ENCODE measurements around the gene BANF1. TPM values are rescaled to one million over a fixed set of nuclear protein-coding genes. Genes with fewer than 3 reads are reported as not detected.

The BANF1 gene
- polyA plus RNA-seq, 2 donors, result 142 to 246 TPM

DNA sequence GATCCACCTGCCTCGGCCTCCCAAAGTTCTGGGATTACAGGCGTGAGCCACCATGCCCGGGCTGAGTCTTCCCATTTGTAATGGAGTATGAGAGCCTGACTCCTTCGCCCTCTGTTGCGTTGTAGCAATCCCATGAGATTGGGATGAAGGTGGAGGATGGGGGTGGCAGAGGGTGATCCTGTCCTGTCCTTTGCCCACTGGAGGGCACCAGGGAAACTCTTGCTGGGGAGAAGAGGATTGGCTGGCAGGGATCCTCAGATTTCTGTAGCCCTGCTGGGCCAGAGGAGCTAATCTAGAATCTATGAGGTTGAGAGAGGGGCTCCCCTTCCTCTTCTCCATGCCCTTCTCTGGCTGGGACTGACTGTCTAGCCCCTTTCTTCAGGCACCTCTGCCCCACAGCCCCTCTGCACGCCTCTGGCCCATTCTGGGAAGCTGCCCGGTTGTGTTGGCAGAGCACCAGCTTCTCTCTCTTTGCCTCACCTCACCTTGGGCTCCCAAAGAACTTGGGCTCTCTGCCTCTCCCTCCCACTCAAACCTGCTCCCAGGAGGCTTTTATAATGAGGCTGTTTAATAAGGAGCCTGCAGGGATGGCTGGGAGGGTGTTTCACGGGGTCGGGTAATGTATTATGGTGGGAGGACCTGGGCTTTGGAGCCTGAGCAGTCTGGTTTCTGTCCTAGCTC lies 33.5 kb downstream of the BANF1 start:
- no peaks in the 10 kb centered on the region for H3K4me1 ChIP-seq (ENCODE audit: control insufficient read depth in 2 of 2, insufficient read depth in 2 of 2, low read length in 1 of 2)
- no peak overlapping the region for H3K4me3 ChIP-seq (ENCODE audit: low read depth in 1 of 2, low read length in 2 of 2)
- H3K9me3 ChIP-seq (ENCODE audit: control insufficient read depth in 2 of 2, insufficient read depth in 1 of 2, low read depth in 1 of 2, low read length in 1 of 2), result no peaks in the 10 kb centered on the region
- H3K27me3 ChIP-seq (ENCODE audit: control insufficient read depth in 1 of 2, insufficient read depth in 2 of 2, low read length in 2 of 2), result no peaks in the 10 kb centered on the region
- 68% methylated on average over 9 of the region's 9 CpGs for WGBS, 2 donors
- no peak overlapping the region for H3K27ac ChIP-seq (ENCODE audit: low read depth in 2 of 2, low read length in 1 of 2)
- no peaks in the 10 kb centered on the region for H3K36me3 ChIP-seq (ENCODE audit: control insufficient read depth in 2 of 2, insufficient read depth in 2 of 2, low read length in 1 of 2)

DNA sequence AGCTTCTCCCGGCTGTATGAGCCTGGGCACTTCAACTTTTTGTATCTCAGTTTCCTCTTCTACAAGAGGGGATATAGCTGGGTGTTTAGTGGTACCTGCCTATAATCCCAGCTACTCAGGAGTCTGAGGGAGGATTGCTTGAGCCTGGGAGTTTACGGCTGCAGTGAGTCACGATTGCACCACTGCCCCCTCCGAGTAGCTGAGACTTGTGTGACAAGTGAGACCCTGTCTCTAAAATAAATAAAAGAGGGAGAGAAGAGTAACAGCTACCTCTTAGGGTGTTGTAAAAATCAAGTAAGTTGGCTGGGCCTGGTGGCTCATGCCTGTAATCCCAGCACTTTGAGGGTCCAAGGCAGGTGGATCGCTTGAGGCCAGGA lies 34.0 kb downstream of the BANF1 start:
- Histone ChIP-seq H3K9me3 (ENCODE audit: control insufficient read depth in 2 of 2, insufficient read depth in 1 of 2, low read depth in 1 of 2, low read length in 1 of 2) (no peaks in the 10 kb centered on the region), H3K4me3 (ENCODE audit: low read depth in 1 of 2, low read length in 2 of 2) (no peak overlapping the region), H3K36me3 (ENCODE audit: control insufficient read depth in 2 of 2, insufficient read depth in 2 of 2, low read length in 1 of 2) (no peaks in the 10 kb centered on the region), H3K4me1 (ENCODE audit: control insufficient read depth in 2 of 2, insufficient read depth in 2 of 2, low read length in 1 of 2) (no peaks in the 10 kb centered on the region), H3K27ac (ENCODE audit: low read depth in 2 of 2, low read length in 1 of 2) (no peak overlapping the region), H3K27me3 (ENCODE audit: control insufficient read depth in 1 of 2, insufficient read depth in 2 of 2, low read length in 2 of 2) (no peaks in the 10 kb centered on the region)
- 80 to 81% methylated on average over 5 of the region's 5 CpGs for WGBS, 2 donors

DNA sequence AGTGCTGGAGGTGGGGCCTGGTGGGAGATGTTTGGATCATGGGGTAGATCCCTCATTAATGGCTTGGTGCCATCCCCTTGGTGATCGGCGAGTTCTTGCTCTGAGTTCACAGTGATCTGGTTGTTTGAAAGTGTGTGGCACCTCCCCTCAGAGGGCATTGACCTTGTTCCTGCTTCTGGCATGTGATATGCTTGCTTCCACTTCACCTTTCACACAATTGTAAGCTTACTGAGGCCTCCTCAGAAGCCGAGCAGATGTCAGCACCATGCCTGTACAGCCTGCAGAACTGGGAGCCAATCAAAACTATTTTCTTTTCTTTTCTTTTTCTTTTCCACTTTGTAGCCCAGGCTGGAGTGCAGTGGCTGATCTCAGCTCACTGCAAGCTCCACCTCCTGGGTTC lies 35.0 kb downstream of the BANF1 start:
- H3K9me3 ChIP-seq (ENCODE audit: control insufficient read depth in 2 of 2, insufficient read depth in 1 of 2, low read depth in 1 of 2, low read length in 1 of 2), result no peaks in the 10 kb centered on the region
- H3K36me3 ChIP-seq (ENCODE audit: control insufficient read depth in 2 of 2, insufficient read depth in 2 of 2, low read length in 1 of 2), result no peaks in the 10 kb centered on the region
- no peak overlapping the region for H3K4me3 ChIP-seq (ENCODE audit: low read depth in 1 of 2, low read length in 2 of 2)
- no peaks in the 10 kb centered on the region for H3K4me1 ChIP-seq (ENCODE audit: control insufficient read depth in 2 of 2, insufficient read depth in 2 of 2, low read length in 1 of 2)
- no peak overlapping the region for H3K27ac ChIP-seq (ENCODE audit: low read depth in 2 of 2, low read length in 1 of 2)
- no peaks in the 10 kb centered on the region for H3K27me3 ChIP-seq (ENCODE audit: control insufficient read depth in 1 of 2, insufficient read depth in 2 of 2, low read length in 2 of 2)
- 86 to 91% methylated on average over 3 of the region's 3 CpGs for WGBS, 2 donors

DNA sequence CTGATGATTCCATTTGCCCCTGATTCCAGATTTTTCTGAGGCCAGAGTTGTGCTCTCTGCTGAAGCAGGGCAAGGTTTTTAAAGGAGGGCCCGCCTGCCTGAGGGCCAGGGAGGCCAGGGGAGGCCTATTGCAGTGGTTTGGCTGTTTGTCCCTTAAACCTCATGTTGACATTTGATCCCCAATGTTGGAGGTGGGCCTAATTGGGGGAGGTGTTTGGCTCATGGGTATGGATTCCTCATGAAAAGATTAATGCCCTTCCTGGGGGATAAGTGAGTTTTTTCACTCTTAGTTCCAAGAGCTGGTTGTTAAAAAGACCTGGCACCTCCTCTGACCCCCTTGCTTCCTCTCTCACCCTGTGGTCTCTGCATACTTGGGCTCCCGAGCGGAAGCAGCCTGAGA lies 37.5 kb downstream of the BANF1 start:
- Histone ChIP-seq H3K9me3 (ENCODE audit: control insufficient read depth in 2 of 2, insufficient read depth in 1 of 2, low read depth in 1 of 2, low read length in 1 of 2) (no peaks in the 10 kb centered on the region), H3K27me3 (ENCODE audit: control insufficient read depth in 1 of 2, insufficient read depth in 2 of 2, low read length in 2 of 2) (no peaks in the 10 kb centered on the region), H3K4me1 (ENCODE audit: control insufficient read depth in 2 of 2, insufficient read depth in 2 of 2, low read length in 1 of 2) (no peaks in the 10 kb centered on the region), H3K27ac (ENCODE audit: low read depth in 2 of 2, low read length in 1 of 2) (no peak overlapping the region), H3K4me3 (ENCODE audit: low read depth in 1 of 2, low read length in 2 of 2) (no peak overlapping the region), H3K36me3 (ENCODE audit: control insufficient read depth in 2 of 2, insufficient read depth in 2 of 2, low read length in 1 of 2) (no peaks in the 10 kb centered on the region)
- WGBS, 2 donors, result 82 to 85% methylated on average over 3 of the region's 3 CpGs

DNA sequence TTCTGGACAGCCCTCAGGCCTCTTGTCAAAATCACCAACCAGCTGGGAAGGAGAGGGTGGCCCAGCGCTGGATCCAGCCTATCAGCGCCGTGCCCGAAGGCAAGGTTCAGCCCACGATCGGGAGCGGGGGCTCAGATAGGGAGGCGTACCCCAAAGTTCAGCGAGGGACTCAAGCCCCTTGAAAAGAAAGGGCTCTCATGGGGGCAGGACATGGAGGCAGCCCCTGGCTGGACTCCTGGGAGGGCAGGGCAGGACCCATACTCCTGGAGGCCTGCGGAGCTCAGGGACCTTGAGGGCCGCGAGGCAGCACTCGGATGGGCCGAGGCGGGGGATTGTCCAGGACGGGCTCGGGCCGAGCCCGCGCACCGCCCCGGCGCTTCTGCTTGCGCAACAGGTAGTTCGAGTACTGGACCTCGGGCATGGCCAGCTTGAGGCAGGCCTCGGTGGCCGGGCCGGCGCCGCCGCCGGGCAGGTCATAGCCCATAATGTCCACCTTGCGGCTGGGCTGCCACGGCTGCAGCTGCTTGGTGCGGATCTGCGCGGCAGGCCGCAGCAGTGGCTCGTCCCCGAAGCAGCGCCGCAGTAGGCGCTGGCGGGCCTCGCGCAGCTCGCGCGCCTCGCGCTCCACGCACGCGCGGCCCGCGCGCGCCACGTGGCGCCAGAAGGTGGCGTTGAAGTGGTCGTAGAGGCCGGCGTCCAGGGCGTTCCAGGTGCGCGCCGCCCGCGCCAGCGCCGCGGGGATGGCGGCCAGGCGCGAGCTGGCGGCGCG lies 40.1 kb downstream of the BANF1 start:
- 95 to 96% methylated on average over 77 to 81 of the region's 81 CpGs for WGBS, 2 donors
- Histone ChIP-seq H3K27ac (ENCODE audit: low read depth in 2 of 2, low read length in 1 of 2) (no peak overlapping the region), H3K36me3 (ENCODE audit: control insufficient read depth in 2 of 2, insufficient read depth in 2 of 2, low read length in 1 of 2) (no peaks in the 10 kb centered on the region), H3K4me1 (ENCODE audit: control insufficient read depth in 2 of 2, insufficient read depth in 2 of 2, low read length in 1 of 2) (peaks cover 0 to 3% of the 10 kb centered on the region in 2 donors), H3K9me3 (ENCODE audit: control insufficient read depth in 2 of 2, insufficient read depth in 1 of 2, low read depth in 1 of 2, low read length in 1 of 2) (no peaks in the 10 kb centered on the region), H3K27me3 (ENCODE audit: control insufficient read depth in 1 of 2, insufficient read depth in 2 of 2, low read length in 2 of 2) (no peaks in the 10 kb centered on the region), H3K4me3 (ENCODE audit: low read depth in 1 of 2, low read length in 2 of 2) (no peak overlapping the region)

DNA sequence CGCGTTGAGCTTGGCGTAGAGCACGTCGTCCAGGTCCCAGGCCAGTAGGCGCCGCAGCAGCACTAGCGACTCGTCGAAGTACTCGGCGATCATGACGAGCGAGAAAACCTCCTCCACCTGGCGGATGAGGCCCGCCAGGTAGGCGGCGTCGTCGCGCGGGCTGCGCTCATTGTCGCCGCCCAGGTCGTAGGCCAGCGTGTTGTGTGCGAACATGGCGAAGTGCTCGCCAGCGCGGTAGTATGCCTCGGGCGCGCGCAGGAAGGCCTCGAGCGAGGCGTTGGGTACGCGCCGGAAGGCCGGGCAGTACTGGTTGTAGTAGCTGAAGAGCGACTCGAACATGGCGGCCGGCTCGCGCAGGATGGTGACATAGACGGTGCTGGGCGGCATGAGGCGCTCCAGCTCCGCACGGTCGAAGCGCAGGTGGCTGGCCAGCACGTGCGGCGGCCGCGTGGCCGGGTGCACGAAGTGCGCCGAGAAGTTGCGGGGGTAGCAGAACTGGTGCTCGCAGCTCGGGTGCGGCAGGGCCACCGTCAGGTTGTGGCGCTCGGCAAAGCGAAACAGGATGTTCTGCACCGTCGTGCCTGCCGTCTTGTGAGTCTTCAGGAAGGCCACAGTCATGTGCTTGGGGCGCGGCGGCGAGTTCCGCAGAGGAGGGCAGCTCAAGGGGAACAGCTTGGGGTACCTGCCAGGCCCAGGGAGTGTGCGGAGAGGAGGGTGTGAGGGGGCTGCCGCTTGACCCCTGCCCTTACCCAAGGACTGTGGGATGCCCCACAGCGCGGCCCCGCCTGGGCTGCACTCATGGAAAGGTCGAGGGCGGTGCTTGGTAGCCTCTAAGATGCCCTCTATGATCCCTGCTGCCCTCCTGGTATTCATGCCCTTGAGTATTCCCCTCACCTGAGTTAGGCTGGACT lies 40.9 kb downstream of the BANF1 start:
- Histone ChIP-seq H3K27ac (ENCODE audit: low read depth in 2 of 2, low read length in 1 of 2) (no peak overlapping the region), H3K27me3 (ENCODE audit: control insufficient read depth in 1 of 2, insufficient read depth in 2 of 2, low read length in 2 of 2) (no peaks in the 10 kb centered on the region)
- 96 to 97% methylated on average over 86 to 88 of the region's 88 CpGs for WGBS, 2 donors

DNA sequence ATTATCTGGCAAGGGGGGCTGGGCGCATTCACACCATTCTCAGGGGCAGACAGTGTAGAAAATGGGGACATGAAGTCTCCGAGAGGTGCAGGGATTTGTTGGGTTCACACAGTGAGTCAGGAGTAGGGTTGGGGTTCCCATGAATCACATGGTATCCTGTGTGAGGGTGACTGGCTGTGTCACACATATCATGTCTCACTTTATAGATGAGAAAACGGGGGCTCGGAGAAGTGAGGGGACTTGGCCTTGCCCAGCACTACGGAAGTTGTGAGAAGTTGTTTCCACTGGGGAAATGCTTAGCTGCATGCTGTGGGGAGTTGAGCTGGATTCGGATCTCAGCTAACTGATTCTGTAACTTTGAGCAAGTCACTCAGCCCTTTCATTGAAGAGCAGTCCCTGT lies 42.5 kb downstream of the BANF1 start:
- 46 to 57% methylated on average over 6 of the region's 6 CpGs for WGBS, 2 donors
- Histone ChIP-seq H3K4me1 (ENCODE audit: control insufficient read depth in 2 of 2, insufficient read depth in 2 of 2, low read length in 1 of 2) (peaks cover 0 to 3% of the 10 kb centered on the region in 2 donors), H3K4me3 (ENCODE audit: low read depth in 1 of 2, low read length in 2 of 2) (no peak overlapping the region), H3K36me3 (ENCODE audit: control insufficient read depth in 2 of 2, insufficient read depth in 2 of 2, low read length in 1 of 2) (no peaks in the 10 kb centered on the region), H3K27me3 (ENCODE audit: control insufficient read depth in 1 of 2, insufficient read depth in 2 of 2, low read length in 2 of 2) (no peaks in the 10 kb centered on the region), H3K27ac (ENCODE audit: low read depth in 2 of 2, low read length in 1 of 2) (no peak overlapping the region), H3K9me3 (ENCODE audit: control insufficient read depth in 2 of 2, insufficient read depth in 1 of 2, low read depth in 1 of 2, low read length in 1 of 2) (no peaks in the 10 kb centered on the region)

More for the DNA sequence above, 40.9 kb downstream of the BANF1 start:
- Histone ChIP-seq H3K4me1 (ENCODE audit: control insufficient read depth in 2 of 2, insufficient read depth in 2 of 2, low read length in 1 of 2) (peaks cover 0 to 3% of the 10 kb centered on the region in 2 donors), H3K4me3 (ENCODE audit: low read depth in 1 of 2, low read length in 2 of 2) (no peak overlapping the region), H3K36me3 (ENCODE audit: control insufficient read depth in 2 of 2, insufficient read depth in 2 of 2, low read length in 1 of 2) (no peaks in the 10 kb centered on the region), H3K9me3 (ENCODE audit: control insufficient read depth in 2 of 2, insufficient read depth in 1 of 2, low read depth in 1 of 2, low read length in 1 of 2) (no peaks in the 10 kb centered on the region)

DNA sequence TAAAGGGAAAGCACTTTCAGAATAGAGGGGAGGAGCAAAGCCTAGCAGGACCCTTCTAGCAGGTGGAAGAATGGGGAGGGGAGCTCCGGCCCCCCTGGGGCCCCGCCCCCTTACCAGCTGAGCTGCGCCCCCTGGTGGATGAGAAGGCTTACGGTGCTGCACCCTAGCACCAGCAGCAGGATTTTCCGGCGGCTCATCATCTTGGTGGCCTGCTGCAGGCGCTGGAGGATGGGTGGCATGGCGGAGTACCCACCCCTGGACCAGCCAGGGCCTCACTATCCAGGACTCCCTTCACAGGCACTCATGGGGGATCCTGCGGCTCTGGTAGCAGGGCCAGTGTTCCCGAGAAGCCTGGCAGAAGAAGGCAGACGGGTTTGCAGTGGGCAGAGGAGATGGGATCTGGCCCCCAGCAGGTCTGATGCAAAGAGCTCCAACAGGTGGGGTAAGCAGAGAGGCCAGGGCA lies 42.9 kb downstream of the BANF1 start:
- H3K27ac ChIP-seq (ENCODE audit: low read depth in 2 of 2, low read length in 1 of 2), result no peak overlapping the region
- 14% methylated on average over 11 of the region's 11 CpGs for WGBS, 2 donors
- H3K4me1 ChIP-seq (ENCODE audit: control insufficient read depth in 2 of 2, insufficient read depth in 2 of 2, low read length in 1 of 2), result peaks cover 0 to 3% of the 10 kb centered on the region in 2 donors

DNA sequence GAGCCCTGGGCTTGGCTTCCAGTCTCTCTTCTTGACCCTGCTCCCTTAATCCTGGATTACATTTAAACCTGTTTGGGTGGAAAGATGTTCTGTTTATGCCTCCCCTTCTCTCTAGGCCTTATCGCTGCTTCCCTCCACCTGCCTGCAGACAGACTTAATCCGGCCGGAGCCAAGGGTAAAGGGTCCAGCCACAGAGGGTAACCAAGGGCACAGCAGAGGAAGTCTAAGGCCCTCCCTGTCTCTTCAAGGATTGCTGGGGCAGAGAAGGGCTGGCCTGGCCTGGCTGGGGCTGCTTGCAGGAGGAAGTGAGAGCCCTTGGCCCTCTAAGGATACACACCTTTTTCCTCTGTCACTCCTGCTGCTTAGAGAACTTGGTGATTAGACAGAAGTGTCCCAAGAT lies 44.6 kb downstream of the BANF1 start:
- no peaks in the 10 kb centered on the region for H3K36me3 ChIP-seq (ENCODE audit: control insufficient read depth in 2 of 2, insufficient read depth in 2 of 2, low read length in 1 of 2)
- H3K4me3 ChIP-seq (ENCODE audit: low read depth in 1 of 2, low read length in 2 of 2), result no peak overlapping the region
- H3K4me1 ChIP-seq (ENCODE audit: control insufficient read depth in 2 of 2, insufficient read depth in 2 of 2, low read length in 1 of 2), result peaks cover 0 to 9% of the 10 kb centered on the region in 2 donors
- H3K27ac ChIP-seq (ENCODE audit: low read depth in 2 of 2, low read length in 1 of 2), result no peak overlapping the region
- WGBS, 2 donors, result 94% methylated on average over 3 of the region's 3 CpGs
- H3K9me3 ChIP-seq (ENCODE audit: control insufficient read depth in 2 of 2, insufficient read depth in 1 of 2, low read depth in 1 of 2, low read length in 1 of 2), result no peaks in the 10 kb centered on the region
- H3K27me3 ChIP-seq (ENCODE audit: control insufficient read depth in 1 of 2, insufficient read depth in 2 of 2, low read length in 2 of 2), result no peaks in the 10 kb centered on the region

More for the DNA sequence above, 42.9 kb downstream of the BANF1 start:
- Histone ChIP-seq H3K36me3 (ENCODE audit: control insufficient read depth in 2 of 2, insufficient read depth in 2 of 2, low read length in 1 of 2) (no peaks in the 10 kb centered on the region), H3K9me3 (ENCODE audit: control insufficient read depth in 2 of 2, insufficient read depth in 1 of 2, low read depth in 1 of 2, low read length in 1 of 2) (no peaks in the 10 kb centered on the region), H3K27me3 (ENCODE audit: control insufficient read depth in 1 of 2, insufficient read depth in 2 of 2, low read length in 2 of 2) (no peaks in the 10 kb centered on the region), H3K4me3 (ENCODE audit: low read depth in 1 of 2, low read length in 2 of 2) (no peak overlapping the region)
